ENCODE measurements around the gene GAS2L2.

The GAS2L2 gene

DNA sequence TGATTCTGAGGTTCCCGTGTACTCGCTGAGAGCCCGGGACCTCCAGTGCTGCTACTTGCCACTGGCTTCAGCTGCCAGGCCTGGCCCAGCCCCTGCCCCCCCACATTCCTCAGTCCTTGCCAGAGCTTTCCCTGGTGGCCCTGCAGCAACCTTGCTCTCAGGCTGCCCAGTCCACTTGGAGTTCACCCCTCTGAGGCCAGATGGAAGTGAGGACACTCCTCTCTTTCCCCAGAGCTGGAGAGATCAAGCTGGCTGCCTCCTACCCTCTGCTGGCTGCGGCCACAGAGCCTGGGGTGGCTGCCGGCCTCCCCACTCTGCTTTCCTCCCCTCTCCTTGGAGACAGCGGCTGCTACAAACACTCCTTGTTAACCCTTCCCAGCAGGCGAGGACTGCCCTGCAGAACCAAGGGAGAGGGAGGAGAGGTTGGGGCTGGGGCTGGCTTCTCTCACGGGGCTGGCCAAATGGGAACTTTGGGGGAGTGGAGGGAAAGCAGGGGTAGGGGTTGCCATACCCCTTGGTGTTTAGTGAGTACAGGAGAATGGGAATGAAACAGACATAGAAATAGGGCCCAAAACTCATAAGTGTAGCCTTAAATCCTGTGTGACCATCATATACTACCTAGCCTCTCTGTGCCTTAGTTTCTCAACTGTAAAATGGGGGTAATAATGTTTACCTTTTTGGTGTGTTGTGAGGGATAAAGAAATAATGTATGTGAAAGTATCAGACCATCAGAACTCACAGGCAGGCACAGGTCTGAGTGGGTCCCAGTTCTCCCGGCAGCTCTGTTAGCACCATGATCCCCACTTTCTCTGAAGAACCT, at the start of gene GAS2L2:
Gene GAS2L2, minus strand, starts transcription at position 295 of the 820 bp plus-strand sequence. CDS start 389 bp downstream, outside the sequence.
- DNase-seq (ENCODE audit: low read depth, low spot score), result no peak

GRCh38 chr17:35801583-35802224, 48.7 kb upstream of the GAS2L2 start:
- DNase-seq (ENCODE audit: low read depth, low spot score), result no peak

DNA sequence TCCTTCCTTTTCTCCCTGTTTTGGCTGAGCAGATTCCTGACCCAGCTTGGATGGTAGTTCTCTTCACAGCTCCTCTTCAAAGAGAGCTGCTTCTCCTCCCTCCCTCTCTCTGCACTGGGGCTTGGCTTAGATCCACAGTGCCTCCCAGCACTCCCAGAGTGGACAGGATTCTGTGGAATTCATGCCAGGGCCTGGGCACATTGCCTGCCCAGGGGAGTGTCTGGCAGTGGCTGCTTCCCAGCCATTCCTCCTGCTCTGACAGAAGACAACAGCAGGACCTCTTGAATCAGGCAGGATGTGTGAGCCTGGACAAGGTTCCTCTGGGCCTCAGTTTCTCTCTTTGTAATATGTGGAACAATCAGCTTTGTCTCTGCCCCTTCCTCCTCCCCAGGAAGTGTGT, 46.9 kb upstream of the GAS2L2 start:
- no peak for DNase-seq (ENCODE audit: low read depth, low spot score)

- DNase-seq (ENCODE audit: low read depth, low spot score), result no peak
These were observed 44.9 kb upstream of the GAS2L2 start for GRCh38 chr17:35797918-35798317.

GRCh38 chr17:35797370-35797769, 44.3 kb upstream of the GAS2L2 start:
- DNase-seq (ENCODE audit: low read depth, low spot score), result no peak

GRCh38 chr17:35796942-35797341, 43.9 kb upstream of the GAS2L2 start:
- no peak for DNase-seq (ENCODE audit: low read depth, low spot score)

- no peak for DNase-seq (ENCODE audit: low read depth, low spot score)
These were observed 42.8 kb upstream of the GAS2L2 start for GRCh38 chr17:35795871-35796265.

DNA sequence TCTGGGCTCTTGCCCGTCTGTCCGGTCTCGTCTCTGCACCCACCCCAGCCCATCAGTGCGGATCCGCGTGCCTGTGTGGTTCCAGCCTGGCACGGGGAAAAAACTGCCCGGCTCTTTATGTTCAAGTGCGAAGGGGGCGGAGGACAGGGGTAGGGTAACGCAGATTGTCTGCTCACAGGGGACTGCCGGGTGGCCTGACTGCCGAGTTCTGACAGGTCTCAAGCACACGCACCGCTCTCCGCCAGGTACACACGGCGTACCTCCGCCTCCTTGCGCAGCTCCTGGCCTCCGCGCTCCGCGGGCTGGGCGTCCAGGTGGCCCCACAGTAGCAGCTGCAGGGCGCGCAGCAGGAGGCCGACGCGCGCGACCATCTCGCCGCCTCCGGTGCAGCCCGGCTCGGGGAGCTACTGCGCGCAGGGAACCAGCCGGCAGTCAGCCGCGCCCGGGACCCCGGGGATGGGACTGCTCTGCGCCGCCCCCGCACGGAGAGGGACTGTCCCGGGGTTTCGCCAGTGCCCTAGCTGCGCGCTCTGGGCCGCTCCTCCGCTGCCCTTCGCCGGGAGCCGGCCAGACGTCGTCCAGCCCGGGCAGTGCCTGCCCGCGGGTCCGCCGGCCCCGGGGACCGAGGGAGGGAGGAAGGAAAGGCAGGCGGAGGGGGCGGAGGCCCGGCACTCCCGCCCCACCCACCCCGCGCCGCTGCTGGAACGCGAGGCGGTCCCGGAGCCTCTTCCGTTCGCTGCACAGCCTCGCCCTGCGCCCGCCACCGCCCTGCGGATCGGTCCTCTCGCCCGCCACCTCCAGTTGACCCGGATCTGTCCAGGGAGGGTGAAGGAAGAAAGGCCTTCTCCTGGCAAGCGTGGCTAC, 42.2 kb upstream of the GAS2L2 start, which contains the start of gene MMP28:
Gene MMP28, minus strand, starts transcription at position 635 of the 864 bp plus-strand sequence. Its CDS starts 264 bp downstream, at position 371.
- peak; percentile 7 for DNase-seq (ENCODE audit: low read depth, low spot score)

DNA sequence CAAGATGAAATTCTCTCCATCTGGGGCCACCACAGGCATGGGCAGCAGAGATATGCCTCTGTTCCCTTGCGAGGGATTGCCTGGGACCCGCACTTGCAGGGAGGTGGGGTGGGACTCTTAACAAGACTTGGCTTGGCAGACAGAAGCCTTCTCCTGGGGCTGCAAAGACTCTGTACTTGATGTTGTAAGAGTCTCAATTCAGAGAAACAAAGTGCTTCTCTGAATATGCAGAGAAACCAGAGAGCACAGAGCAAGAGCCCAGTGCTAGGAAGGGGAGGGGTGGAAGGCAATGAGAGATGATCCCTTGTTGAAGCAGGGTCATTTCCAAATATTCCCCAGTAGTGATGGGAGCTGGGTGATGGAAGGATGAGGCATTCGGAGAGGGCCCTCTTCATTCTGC, 40.2 kb upstream of the GAS2L2 start:
- no peak for DNase-seq (ENCODE audit: low read depth, low spot score)

DNA sequence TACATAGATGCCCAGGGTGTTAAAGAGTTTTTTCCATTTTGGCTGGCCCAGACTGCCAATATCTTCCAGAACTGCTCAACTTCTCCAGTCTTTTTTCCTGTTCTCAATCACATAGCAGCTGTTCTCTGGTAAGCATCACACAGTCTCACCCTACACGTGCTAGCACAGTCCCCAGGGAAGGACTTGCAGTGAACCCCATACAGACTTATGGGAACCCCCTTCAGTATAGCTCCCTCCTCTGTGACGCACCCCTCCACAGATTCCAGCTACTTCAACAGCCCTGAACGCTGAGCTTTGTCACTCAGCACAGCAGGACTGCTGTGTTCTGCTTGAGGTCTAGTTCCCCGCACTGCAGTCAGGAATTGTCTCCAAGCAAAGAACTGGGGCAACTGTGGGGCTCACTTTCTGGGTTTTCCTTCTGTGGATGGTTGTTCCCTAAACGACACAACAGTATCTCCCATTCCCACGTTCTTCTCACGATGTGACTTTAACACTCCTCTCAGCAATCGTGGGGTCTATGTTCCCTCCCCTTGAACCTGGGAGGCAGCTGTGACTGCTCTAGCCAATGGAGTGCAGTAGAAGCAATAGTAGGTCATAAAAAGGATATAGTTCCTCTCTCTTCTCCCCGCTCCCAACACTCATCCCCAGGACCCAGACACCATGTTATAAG, 38.8 kb upstream of the GAS2L2 start:
- no peak for DNase-seq (ENCODE audit: low read depth, low spot score)

GRCh38 chr17:35790841-35791240, 37.8 kb upstream of the GAS2L2 start:
- no peak for DNase-seq (ENCODE audit: low read depth, low spot score)

- DNase-seq (ENCODE audit: low read depth, low spot score), result no peak
These were observed 35.7 kb upstream of the GAS2L2 start for GRCh38 chr17:35788477-35789368.

DNA sequence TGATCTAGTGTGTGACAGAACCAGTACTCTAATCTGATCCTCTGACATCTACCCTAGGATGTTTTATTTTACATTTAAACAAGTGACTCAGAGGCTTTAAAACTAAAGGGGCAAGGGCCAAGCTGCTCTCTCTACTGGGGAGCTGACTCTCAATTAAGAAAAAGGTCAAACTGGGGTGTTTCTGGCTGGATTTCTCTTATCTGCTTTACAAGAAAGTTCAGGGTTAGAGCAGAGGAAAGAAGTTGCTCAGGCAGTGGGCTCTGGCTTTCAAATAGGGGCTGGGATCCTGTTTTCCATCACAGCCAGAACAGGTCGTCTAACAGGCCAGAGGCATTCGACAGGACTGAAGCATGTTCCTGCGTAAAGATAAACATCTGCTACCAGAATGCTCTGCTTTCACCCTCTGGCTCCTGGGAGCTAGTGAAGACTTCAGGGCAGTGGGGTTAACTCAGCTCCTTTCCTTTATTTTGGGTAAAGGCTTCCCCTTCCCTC, 33.9 kb upstream of the GAS2L2 start:
- no peak for DNase-seq (ENCODE audit: low read depth, low spot score)

DNA sequence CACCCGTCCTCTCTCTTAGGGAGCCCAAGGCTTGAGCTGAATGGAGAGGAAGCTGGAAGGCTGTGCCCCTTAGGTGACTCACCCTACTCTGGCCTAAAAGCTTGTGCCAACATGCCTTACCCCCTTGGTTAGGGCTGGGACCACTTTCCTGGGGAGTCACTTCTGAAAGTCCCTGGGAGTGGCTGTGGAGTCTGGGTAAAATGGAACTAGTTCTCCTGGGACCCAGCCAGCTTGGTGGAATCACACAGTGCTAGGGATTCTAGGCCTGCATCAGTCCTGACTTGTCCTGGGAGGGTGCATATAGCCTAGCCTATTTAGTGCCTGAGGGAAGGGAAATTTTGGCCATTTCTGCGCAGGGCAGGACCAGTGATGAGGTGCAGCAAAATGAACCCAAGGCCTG, 31.9 kb upstream of the GAS2L2 start:
- no peak for DNase-seq (ENCODE audit: low read depth, low spot score)

- no peak for DNase-seq (ENCODE audit: low read depth, low spot score)
These were observed 27.9 kb upstream of the GAS2L2 start for GRCh38 chr17:35780950-35781349.

GRCh38 chr17:35778641-35779196, 25.7 kb upstream of the GAS2L2 start:
- no peak for DNase-seq (ENCODE audit: low read depth, low spot score)

DNA sequence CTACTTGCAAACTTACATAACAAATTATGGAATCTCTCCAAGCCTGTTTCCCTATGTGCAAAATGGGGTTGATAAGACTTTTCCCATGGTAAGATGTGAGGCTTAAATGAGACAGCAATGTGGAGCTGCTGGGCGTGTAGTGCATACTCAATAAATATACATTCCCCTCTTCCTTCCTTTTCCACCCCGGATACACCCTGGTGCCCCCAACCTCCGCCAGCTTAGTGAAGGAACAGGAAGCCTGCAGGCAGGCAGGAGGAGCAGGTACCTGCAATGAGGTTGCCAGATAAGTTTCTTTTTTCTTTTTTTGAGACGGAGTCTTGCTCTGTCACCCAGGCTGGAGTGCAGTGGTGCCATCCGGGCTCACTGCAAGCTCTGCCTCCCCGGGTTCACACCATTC, 22.5 kb upstream of the GAS2L2 start:
- no peak for DNase-seq (ENCODE audit: low read depth, low spot score)

GRCh38 chr17:35775039-35775438, 22.0 kb upstream of the GAS2L2 start:
- DNase-seq (ENCODE audit: low read depth, low spot score), result no peak

DNA sequence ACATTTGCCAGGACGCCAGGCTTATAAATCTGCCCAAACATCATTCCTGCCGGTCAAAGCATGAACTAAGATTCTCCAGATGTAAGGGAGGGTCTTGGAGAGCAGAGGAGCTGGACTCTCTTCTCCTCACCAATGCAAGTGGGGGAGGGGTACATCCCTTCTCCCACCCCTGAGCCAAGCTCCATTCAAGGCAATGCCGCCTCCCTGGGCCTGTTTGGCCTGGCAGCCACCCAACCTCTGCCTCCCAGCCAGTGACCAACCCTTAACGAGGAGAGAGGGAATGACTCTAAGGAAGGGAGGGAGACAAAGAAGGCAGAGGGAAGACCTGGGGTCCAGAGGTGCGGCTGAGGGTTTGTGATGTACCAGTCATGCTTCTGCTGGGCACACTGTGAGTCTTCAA, 21.5 kb upstream of the GAS2L2 start:
- DNase-seq (ENCODE audit: low read depth, low spot score), result no peak

Data from activated naive CD8-positive, alpha-beta T cell treated with anti-CD3 and anti-CD28 coated beads, Interleukin-2, amount 50 U/mL, for 16 hours (primary cell).